Mammary epithelial cell (primary cell): ENCODE measurements around the gene ZNF92.
"Not testable (repeated sequence)": the region's sequence is repeated elsewhere in the genome, so short reads cannot be mapped to it uniquely, and the experiment has no call there.

ENCODE experiments used
- CTCF ChIP-seq, 2 donors: IDR thresholded peaks in 1 of 2; conservative IDR thresholded peaks in 1 of 2; 2 replicates each; pipeline ENCODE4 v1.5.1; 2011 to 2012; ENCODE audit warnings: inconsistent platforms in 2 of 2, low read length in 2 of 2, mild to moderate bottlenecking in 2 of 2, control low read depth in 1 of 2, low read depth in 1 of 2; ENCODE audit not compliant: insufficient read depth in 1 of 2; ENCODE audit errors: extremely low read depth in 1 of 2
- EZH2 ChIP-seq: IDR thresholded peaks from 2 replicates; pipeline ENCODE4 v1.6.1; 2012; ENCODE audit warnings: low read length, inconsistent platforms, borderline replicate concordance

- TF ChIP-seq CTCF (conservative IDR thresholded peaks at IDR 0.05 in 1 of 2, IDR thresholded peaks at IDR 0.05 in 1 of 2; ENCODE audit: extremely low read depth in 1 of 2, insufficient read depth in 1 of 2, low read depth in 1 of 2, low read length in 2 of 2); EZH2: not testable (repeated sequence)
Measured at GRCh38 chr7:65344541-65344940, 29.1 kb upstream of the ZNF92 start.
